ENCODE results near the gene NEUROG3.

Gene NEUROG3, protein sequence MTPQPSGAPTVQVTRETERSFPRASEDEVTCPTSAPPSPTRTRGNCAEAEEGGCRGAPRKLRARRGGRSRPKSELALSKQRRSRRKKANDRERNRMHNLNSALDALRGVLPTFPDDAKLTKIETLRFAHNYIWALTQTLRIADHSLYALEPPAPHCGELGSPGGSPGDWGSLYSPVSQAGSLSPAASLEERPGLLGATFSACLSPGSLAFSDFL

DNA sequence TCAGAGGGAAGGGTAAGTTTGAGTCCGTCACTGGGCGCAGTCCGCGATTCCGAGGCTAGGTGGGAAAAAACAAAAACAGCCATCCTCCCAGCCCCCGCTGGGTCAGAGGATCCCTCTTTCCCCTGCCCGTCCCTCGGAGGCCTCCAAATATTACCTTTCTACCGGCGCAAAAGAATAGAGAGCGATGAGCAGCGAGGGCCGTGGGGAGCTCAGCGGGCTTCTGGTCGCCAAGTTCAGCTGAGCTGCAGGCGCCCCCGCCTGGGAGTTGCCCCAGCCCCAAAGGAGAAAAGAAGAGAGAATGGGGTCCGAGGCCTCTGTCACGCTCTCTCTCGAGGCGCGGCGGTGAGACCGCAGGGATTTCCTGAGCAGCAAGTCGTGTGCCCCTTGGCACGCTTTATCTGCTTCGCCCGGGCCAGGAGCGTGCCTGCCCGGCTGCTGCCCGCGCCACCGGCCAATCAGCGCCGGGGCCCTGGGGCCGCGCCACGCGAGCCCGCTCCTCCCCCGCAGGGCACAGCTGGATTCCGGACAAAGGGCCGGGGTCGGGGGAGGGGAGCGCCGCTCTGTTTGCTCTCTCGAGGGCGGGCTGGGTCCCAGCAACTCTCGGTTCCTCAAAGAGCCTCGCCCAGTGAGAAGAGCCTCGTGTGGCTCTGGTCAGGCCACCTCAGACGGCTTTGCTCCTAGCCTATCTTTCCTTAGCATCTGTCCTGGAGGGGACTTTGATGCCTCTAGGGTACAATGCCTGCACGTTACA lies at the start of gene NEUROG3:
Gene NEUROG3, minus strand, starts transcription at position 367 of the 751 bp plus-strand sequence. CDS start 379 bp downstream, outside the sequence.
- DNase-seq, result no peak

DNA sequence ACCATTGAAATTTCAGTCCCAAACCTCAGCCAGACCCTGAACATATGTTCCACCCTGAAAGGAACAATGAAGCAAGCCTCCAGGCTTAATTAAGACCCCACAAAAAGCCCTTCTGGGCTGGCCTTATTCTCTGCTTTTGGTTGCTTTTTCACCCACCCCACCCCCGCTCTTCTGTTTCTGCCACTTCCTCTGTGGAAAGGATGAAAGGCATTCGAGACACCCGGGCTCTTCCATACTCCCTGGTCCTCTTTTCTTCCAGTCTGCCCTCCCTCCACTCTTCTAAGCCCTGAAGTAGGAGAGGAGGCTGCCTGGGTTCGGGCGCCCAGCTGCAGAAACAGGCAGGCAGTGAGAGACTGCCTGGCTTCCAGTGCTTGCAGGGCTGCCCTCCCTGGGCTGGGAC lies 47.4 kb upstream of the NEUROG3 start:
- no peak for DNase-seq

DNA sequence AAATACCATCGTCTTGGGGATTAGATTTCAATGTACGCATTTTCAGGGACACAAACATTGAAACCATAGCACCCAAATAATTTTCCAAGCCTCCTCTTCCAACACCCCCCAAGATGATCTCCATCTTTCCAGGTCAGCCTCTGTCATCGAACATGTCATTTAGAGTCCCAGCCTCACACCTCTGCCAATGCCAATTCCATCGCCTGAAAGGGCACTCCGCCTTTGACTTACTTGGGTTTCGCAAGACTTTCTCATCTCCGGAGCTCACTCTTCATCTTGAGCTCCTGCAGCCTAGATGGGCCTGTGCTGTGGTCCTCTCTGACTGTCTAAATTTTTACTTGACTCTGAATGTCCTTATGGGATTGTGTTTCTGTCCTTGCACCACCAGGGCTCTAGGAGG lies 46.4 kb upstream of the NEUROG3 start:
- DNase-seq, result no peak

DNA sequence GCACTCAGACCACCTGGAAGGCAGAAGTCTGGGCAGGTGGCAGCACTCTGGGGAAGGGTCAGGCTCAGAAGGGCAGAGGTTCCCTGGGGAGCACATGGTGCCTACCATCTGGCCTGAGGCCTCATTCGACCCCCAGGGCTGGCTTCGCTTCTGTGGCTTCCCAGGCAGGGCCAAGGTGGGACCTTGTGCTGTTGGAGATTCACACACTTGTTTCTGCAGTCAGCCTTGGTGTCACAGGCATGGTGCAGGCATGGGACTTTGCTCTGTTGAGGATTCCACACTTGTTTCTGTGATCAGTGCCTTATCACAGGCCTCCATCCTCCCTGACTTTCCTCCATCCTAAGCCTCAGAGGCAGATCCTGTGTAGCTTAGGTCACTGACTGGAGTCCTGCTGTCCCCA lies 45.5 kb upstream of the NEUROG3 start:
- no peak for DNase-seq

DNA sequence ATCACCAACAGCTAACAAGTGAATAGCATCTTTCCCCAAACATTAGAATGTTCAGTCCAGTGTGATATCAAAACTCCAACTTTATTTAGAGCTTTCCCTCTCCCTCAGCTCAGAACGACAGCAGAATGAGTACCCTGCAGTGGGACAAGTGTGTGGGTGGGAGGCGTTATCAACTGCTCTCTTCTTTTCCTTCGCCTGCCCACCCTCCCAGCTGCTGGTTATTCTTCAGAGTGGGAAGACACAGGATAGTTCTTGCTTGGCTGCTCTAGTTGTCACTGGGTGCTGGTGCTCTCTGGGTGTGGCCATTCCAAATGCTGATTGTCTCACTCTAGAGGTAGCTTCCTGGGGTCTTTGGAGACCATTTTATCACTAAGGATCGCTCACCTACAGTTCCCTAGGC lies 43.1 kb upstream of the NEUROG3 start:
- no peak for DNase-seq

DNA sequence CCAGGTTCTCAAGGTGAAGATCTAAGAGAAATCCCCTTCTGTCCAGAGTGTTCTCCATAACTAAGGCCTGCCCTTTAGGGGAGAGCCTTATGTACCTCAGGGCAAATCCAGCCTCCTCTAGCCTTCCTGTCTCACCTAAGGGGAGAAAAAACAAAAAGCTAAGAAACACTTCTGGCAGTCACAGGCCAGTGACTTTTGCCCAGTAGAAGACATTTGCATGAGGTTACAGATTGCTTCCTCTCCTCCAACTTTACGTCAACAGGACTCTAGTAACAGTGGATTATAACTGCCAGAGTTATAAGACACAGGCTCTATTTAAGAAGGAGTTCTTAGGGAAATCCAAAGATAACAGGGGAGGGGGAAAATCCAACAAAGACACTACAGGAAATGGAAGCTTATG lies 40.9 kb upstream of the NEUROG3 start:
- DNase-seq, result no peak

DNA sequence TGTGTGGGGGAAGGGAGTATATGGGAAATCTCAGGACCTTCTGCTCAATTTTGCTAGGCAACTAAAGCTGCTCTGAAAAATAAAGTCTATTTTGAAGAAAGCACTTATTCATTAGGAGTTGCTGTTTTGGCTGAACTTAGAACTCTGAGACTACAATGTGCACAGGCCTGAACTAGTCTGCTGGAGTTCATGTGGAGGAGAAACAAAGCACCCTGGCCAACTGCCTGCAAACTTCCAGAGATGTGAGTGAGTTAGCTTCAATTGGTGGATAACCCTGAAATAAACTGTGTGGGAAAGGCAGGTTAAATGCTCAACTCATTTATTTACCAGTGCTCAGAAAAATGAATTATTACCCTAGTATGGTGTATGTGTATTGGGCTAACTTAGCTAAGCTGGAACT lies 39.5 kb upstream of the NEUROG3 start:
- no peak for DNase-seq

DNA sequence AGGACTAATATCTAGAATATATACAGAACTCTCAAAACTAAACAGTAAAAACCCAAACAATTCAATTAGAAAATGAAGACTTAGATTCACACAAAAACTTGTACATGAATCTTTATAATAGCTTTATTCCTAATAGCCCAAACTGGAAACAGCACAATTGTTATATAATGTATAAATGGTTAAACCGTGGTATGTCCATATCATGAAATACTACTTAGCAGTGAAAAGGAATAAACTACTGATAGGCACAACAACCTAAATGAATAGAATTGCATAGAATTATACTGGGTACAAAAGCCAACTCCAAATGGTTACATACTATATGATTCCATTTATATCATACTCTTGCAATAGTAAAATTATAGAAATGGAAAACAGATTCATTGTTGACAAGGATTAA lies 35.9 kb upstream of the NEUROG3 start:
- no peak for DNase-seq

DNA sequence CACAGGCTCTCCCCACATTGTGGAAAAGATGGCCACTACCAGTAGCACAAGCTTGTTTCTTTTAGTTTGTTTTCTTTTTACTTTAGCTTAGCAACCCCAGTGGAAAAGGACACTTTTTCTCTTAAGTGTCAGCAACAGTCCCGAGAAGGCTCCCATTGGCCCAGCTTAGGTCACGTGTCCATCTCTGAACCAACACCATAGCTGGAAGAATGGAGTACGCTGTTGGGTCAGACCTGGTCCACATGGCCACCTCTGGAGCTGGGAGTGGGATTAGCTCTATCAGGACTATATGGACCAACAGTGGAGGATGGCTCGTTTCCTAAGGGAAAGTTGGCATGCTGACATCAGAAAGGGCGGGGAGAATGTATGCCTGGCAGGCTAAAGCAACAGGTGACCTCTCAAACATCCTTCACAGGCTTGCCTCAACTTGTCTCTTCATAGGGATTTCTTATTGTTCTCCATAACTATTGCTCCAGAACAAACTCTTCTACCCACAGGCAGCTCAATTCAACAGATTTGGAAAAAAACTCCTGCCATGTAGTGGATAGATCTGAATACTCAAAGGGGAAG lies 27.6 kb upstream of the NEUROG3 start:
- DNase-seq, result no peak

DNA sequence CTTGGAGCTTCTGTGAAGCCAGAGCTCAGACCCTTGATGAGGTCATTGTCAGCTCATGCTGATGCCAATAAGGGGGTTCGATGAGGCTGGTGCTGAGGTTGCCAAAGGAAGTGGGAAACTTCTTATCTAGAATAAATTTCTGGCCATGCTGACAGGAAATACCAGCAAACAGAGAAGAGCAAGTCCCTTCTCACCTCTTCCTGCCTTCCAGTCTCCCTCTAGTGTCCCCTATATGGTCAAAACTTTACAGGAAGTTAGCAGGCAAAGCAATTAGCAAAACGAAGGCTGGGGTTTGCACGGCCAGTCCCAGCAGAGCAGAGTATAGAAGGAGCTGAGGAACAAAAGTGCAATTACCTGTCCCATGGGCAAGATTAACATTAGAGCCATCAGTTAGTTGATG lies 15.1 kb upstream of the NEUROG3 start:
- DNase-seq, result no peak

DNA sequence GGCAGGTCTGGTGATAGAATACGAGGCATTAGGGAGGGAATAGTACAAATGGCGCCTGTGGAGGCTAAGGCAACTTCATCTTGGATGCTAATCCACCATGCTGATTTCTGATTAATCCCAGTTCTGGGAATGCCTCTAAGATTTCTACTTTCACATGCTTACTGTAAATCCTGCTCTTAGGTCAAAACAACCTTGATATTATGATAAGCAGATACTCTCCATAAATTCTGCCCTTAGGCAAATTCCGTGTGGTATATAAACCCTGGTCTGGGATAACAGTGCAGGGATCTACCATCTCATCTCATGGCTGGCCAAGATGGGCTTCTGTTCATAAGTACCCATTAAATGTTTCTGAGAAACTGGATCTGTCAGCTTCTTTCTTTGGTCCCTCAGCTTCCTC lies 11.4 kb upstream of the NEUROG3 start:
- no peak for DNase-seq

DNA sequence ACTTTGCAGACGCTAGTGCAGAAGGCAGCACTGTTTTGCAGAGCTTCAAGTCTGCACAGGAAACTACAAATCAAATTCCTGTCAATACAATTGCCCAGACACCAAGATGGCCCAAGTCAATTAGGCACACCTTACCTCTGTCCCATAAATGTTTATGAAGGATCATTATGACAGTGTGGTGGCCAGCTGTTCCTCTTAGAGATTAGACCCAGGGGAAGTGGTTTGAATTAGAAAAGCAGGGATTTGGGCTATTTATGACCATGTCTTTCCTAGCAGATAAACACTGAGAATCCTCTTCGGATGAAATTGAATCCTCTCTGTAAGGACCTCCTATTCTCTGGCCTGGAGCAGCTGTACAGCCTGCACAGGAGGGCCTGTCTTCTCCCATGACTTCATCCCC lies 9.9 kb upstream of the NEUROG3 start:
- no peak for DNase-seq

DNA sequence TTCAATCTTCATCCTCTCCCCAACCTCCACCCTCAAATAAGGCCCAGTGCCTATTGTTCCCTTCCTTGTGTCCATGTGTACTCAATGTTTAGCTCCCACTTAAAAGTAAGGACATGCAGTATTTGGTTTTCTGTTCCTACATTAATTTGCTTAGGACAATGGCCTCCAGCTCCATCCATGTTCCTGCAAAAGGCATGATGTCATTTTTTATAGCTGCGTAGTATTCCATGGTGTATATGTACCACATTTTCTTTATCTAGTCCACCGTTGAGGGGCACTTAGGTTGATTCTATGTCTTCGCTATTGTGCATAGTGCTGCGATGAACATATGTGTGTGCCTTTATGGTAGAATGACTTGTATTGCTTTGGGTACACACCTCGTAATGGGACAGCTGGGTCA lies 7.2 kb upstream of the NEUROG3 start:
- no peak for DNase-seq

DNA sequence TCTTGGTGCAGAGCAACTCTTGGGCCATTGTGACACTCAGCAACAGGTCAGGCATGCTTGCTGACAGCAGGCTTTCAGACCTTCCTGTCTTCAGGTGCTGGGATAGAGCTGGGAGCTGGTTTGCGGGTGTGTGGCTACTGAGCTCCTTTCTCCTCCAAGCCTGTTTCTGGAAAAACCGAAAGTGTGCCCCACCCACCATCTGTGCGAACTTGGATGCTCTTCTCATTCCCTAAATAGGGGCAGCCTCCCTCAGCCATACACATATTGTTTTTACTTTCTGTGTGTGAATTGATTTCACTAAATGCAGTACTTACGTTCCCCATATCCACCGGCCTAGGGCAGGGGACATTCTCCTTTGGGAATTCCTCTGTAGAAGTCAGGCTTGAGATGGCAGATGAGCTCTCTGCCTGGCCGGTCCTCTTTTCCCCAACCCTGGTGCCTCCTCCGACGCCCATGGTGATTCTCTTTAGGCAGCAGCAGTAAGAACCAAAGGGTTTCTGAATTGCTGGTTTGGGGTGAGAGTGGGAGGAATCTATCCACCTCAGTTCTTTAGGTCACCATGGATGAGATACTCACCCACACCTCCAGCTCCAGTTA lies 6.3 kb upstream of the NEUROG3 start:
- no peak for DNase-seq

DNA sequence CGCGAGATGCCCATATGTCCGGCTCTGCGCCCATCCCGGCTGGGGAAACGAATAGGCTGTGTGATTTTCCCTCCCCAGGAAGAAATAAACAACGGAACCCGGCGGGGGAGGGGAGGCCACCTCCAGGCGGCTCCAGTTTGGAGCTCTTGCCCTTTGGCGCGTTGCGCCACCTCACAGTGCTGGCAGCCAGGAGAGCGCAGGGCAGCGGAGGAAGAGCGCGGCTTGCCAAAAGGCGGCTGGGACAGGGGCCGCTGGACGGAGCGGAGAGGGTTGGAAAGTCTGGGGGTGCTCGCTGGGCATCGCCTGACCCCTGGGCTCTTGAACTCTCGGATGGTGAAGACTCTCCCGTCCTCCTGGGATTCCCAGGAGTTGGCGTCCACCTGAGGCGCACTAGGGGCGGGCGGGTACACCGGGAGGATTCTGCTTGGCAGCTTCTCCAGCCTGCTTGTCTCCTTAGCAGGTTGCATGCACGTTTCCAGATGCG lies 5.3 kb upstream of the NEUROG3 start:
- DNase-seq, result no peak

DNA sequence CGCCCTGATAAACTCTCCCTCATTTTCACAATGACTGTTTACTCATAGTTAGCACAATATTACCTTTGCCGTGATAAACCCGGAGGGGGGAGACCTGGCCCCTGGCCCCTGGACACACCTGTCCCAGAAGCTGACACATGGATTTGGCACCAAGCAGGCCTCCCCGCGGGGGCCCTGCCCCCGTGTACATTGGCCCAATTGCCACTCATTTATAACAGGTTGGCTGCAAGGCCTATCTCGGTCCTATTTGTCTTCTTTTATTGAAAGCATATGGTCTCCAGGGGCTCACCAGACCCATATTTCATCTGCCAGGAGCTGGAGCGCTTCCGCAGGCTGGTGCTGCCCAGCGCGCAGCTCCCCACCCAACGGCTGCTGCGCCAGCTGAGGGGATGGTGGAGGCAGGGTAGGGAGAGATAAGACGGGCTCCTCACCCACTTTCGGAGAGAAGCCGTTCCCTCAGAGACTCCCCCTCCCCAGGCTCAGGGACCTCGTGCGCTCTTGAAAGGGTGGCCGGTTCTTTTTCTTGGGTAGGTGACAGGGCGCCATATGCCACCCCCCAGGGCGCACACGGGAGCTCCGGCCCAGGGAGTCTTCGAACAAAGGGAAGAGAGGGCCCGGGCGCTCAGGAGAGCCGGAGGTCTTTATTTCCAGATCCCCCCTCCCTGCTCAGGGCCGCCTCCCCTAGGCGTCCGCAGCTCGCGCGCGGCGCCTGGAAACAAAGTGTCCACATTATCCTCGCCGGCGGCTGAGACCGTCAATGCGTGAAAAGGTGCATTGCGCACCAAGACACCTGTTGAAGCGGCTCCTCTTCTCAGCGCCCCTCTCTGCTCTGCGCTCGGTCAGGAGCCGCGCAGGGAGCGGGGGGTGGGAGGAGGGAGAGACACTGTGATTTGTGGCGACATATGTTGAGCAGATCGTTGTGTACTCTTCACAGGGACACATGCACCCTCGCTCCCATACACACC lies 4.3 kb upstream of the NEUROG3 start:
- DNase-seq, result no peak

DNA sequence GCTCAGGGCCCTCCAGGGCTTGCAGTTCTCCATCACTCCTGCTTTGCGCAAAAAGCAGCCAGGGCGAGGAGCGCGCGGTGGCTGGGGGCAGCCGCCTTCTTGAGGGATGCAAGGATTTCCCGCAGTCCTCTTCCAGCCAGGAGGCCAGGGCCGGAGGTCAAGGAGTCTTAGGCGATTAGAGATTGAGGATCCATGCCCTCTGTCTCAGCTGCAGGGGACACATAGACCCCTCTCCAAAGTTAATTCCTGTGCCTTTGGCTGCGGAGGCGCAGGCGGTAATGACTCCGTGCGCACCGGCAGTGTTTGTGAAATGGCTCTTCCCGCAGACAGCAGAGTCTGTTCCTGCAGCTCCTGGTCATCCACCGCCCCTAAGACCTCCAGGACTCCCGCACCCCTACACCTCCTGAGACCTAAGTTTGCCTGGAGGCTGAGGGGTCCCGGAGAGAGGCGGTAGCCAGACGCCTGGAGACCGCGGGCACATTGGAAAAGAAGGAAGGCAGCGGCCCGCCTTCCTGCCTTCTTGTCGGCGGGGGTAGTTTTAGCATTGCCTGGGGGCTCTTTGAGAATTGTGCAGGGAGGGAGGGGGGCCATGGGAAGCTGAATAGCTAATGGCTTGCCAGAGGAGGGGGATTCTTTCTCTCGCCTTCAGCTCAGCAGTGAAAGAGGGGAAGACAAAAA lies 3.3 kb upstream of the NEUROG3 start:
- DNase-seq, result no peak

DNA sequence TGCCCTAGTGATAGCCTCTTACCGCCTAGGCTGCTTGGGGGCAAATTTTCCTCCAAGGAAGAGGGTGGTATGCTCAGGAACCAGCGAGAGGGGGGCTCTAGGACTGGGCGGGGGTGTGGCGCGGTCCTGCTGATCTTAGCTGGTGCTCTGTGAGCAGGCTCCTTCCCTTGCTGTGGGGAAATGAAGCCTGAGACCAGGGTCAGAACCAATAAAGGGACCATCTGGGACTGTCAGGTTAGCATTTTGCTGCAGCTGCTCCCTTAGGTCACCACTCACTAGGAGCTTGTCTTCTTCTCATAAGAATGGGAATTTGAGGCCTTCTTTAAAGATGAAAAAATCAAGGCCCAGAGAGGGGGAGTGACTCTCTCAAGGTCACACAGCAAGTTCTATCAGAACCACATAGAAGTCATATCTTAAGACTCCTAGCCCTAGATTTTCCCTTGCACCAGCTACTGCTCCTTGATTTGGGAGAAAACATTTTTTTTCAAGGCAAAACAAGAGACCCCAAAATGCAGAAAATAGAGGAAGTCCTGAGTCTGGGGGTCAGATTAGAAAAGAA lies 2.0 kb upstream of the NEUROG3 start:
- no peak for DNase-seq

DNA sequence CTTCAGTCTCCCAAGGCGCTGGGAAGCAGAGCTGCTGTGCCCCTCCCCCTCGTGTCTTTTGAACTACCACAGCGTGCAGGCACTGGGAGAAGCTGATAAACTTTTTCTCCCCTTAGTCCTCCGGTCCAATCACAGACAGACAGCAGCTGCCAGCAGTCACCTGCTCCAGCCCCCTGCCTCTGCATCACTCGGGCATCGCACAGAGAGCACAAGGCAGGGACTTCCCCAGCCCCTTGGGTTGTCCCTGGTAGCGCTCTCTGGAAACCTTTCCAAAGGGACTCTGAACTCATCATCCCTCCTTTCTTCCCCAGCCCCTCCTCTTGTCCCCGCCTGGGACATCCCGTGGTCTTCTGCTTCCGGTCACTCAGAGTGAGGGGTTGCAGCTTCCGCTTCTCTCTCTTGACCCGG lies 1.4 kb upstream of the NEUROG3 start:
- no peak for DNase-seq

DNA sequence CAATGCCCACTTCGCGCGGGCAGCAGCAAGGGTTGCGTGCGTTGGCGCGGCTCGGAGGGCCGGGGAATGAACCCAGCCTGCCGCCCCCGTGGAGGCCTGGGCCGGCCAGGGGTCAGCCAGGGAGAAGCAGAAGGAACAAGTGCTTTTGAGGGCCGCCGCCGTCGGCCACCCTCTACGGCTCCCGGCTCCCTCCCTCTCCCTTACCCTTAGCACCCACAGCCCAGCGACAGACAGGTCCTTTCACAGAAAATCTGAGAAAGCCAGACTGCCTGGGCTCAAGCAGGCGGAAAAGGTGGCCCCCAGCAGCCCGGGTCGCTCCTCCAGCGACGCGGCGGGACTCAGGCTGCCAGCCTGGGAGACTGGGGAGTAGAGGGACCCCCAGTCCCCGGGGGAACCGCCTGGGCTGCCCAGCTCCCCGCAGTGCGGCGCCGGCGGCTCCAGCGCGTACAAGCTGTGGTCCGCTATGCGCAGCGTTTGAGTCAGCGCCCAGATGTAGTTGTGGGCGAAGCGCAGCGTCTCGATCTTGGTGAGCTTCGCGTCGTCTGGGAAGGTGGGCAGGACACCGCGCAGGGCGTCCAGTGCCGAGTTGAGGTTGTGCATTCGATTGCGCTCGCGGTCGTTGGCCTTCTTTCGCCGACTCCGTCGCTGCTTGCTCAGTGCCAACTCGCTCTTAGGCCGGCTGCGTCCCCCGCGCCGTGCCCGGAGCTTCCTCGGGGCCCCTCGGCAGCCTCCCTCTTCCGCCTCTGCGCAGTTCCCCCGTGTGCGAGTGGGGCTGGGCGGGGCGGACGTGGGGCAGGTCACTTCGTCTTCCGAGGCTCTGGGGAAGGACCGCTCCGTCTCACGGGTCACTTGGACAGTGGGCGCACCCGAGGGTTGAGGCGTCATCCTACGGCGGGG lies 815 bp downstream of the NEUROG3 start:
- DNase-seq, result no peak
